ENCODE measurements around the gene APBA2. TPM values are rescaled to one million over a fixed set of nuclear protein-coding genes. Genes with fewer than 3 reads are reported as not detected.

The APBA2 gene
- total and polyA plus RNA-seq, 2 donors from 2014 or later, result 1.0 to 6.1 TPM

DNA sequence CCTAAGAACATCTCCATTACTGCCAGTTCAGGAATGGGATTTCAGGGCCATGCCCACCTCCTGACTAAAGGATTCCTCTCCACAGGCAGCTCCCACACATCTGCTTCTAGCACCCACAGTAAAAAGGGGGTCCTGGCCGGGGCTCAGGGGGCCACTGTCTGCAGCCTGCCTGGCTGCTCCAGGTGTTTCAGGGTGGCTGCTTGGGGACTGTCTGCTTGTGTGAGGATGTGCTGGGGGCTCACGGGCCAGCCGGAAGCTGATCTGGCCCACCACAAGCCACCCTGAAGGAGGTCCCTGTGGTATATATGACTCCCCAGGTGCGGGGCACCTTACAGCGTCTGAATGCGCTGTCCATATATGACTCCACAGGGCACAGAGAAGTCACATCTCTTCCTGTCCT lies 248.5 kb downstream of the APBA2 start:
- FAIRE-seq, result no peak
- Histone ChIP-seq H3K4me1 (ENCODE audit: control insufficient read depth in 2 of 3, insufficient read depth in 2 of 3, low read depth in 1 of 3, low read length in 3 of 3) (no peaks in the 10 kb centered on the region), H3K36me3 (ENCODE audit: control insufficient read depth in 2 of 3, insufficient read depth in 3 of 3, low read length in 3 of 3) (no peaks in the 10 kb centered on the region), H3K9ac (ENCODE audit: low read length in 3 of 3) (no peak overlapping the region), H3K9me3 (ENCODE audit: control insufficient read depth in 2 of 3, insufficient read depth in 1 of 3, low read length in 3 of 3) (no peaks in the 10 kb centered on the region), H3K27me3 (ENCODE audit: control insufficient read depth, insufficient read depth, low read length) (no peaks in the 10 kb centered on the region), H3K4me3 (ENCODE audit: low read length in 3 of 3) (no peak overlapping the region), H3K27ac (ENCODE audit: low read depth in 2 of 2, low read length in 2 of 2) (no peak overlapping the region)
- TF ChIP-seq, protein P1, sequence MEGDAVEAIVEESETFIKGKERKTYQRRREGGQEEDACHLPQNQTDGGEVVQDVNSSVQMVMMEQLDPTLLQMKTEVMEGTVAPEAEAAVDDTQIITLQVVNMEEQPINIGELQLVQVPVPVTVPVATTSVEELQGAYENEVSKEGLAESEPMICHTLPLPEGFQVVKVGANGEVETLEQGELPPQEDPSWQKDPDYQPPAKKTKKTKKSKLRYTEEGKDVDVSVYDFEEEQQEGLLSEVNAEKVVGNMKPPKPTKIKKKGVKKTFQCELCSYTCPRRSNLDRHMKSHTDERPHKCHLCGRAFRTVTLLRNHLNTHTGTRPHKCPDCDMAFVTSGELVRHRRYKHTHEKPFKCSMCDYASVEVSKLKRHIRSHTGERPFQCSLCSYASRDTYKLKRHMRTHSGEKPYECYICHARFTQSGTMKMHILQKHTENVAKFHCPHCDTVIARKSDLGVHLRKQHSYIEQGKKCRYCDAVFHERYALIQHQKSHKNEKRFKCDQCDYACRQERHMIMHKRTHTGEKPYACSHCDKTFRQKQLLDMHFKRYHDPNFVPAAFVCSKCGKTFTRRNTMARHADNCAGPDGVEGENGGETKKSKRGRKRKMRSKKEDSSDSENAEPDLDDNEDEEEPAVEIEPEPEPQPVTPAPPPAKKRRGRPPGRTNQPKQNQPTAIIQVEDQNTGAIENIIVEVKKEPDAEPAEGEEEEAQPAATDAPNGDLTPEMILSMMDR (IDR thresholded peaks at IDR 0.05; ENCODE audit: borderline replicate concordance, extremely low read depth, insufficient read depth), result no peak
- intact Hi-C loops (cut with DNase I), result no loop called here
- peak in 1 of 5 donors; percentile 29 for DNase-seq

DNA sequence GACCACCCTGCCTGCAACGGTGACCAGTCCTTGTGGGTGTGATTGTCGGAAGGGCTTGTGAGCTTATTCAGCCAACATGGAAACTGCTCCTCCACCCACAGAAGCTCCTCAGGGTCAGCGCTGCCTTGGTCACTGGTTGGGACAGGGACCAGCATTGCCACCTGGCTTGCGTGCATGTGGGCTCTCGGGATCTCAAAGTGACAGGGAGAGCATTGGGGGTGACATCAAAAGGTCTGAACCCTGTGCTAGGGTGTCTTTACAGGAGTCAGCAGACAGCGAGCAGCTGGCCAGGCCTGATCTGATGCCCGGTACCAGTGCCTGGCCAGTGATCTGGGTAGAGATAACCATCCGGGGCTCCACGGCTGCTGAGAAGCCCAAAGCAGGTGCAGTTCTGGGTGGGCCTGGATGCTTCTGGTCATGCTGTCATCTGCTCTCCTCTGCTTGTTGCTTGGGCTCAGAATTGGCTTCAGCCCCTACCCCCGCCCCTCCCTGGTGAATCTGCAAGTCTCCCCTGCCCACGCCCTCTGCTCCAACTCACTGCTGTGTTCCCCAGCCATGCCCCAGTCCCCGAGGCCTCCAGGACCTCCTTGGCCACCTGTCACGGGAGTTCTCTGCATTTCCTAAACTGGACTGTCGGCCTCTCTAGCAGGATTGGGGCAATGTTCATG lies 249.0 kb downstream of the APBA2 start:
- Histone ChIP-seq H3K36me3 (ENCODE audit: control insufficient read depth in 2 of 3, insufficient read depth in 3 of 3, low read length in 3 of 3) (no peaks in the 10 kb centered on the region), H3K27ac (ENCODE audit: low read depth in 2 of 2, low read length in 2 of 2) (no peak overlapping the region), H3K9me3 (ENCODE audit: control insufficient read depth in 2 of 3, insufficient read depth in 1 of 3, low read length in 3 of 3) (no peaks in the 10 kb centered on the region), H3K27me3 (ENCODE audit: control insufficient read depth, insufficient read depth, low read length) (no peaks in the 10 kb centered on the region), H3K9ac (ENCODE audit: low read length in 3 of 3) (no peak overlapping the region), H3K4me3 (ENCODE audit: low read length in 3 of 3) (no peak overlapping the region), H3K4me1 (ENCODE audit: control insufficient read depth in 2 of 3, insufficient read depth in 2 of 3, low read depth in 1 of 3, low read length in 3 of 3) (peaks cover 0 to 2% (median 0%) of the 10 kb centered on the region in 3 donors)
- TF ChIP-seq, protein P1 (IDR thresholded peaks at IDR 0.05; ENCODE audit: borderline replicate concordance, extremely low read depth, insufficient read depth), result no peak
- intact Hi-C loops (cut with DNase I), result no loop called here
- DNase-seq, result no peak
- no peak for FAIRE-seq

DNA sequence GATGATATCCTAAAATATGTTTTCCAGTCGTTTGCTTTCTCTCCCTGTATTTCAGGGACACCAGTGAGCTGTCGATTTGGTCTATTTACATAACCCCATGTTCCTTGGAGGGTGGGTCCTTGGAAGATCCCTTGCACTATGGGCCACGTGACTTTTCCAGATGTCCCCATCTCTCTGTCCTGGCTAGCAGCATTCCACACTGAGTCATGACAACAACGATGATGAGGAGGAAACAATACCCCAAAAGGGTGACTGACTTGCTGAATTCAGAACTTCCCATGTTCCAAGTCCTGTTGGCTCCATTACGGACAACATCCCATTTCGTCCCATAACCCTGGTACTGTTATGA lies 249.5 kb downstream of the APBA2 start:
- no peak overlapping the region for H3K9ac ChIP-seq (ENCODE audit: low read length in 3 of 3)
- no peak overlapping the region for H3K4me3 ChIP-seq (ENCODE audit: low read length in 3 of 3)
- no peaks in the 10 kb centered on the region for H3K36me3 ChIP-seq (ENCODE audit: control insufficient read depth in 2 of 3, insufficient read depth in 3 of 3, low read length in 3 of 3)
- H3K4me1 ChIP-seq (ENCODE audit: control insufficient read depth in 2 of 3, insufficient read depth in 2 of 3, low read depth in 1 of 3, low read length in 3 of 3), result peaks cover 0 to 2% (median 0%) of the 10 kb centered on the region in 3 donors
- no peak overlapping the region for H3K27ac ChIP-seq (ENCODE audit: low read depth in 2 of 2, low read length in 2 of 2)
- FAIRE-seq (no peak), DNase-seq (no peak)
- TF ChIP-seq, protein P1 (IDR thresholded peaks at IDR 0.05; ENCODE audit: borderline replicate concordance, extremely low read depth, insufficient read depth), result no peak
- no peaks in the 10 kb centered on the region for H3K9me3 ChIP-seq (ENCODE audit: control insufficient read depth in 2 of 3, insufficient read depth in 1 of 3, low read length in 3 of 3)
- intact Hi-C loops (cut with DNase I), result no loop called here
- no peaks in the 10 kb centered on the region for H3K27me3 ChIP-seq (ENCODE audit: control insufficient read depth, insufficient read depth, low read length)
